ENCODE data around the gene BLM.
"Not testable (repeated sequence)": the region's sequence is repeated elsewhere in the genome, so short reads cannot be mapped to it uniquely, and the experiment has no call there.

The BLM gene

GRCh38 chr15:90685591-90686434 lies 31.3 kb upstream of the BLM start:
- no peak for DNase-seq (ENCODE audit: low spot score)
- TF ChIP-seq CTCF (IDR thresholded peaks at IDR 0.05; ENCODE audit: extremely low read depth, missing control alignments): no peak

DNA sequence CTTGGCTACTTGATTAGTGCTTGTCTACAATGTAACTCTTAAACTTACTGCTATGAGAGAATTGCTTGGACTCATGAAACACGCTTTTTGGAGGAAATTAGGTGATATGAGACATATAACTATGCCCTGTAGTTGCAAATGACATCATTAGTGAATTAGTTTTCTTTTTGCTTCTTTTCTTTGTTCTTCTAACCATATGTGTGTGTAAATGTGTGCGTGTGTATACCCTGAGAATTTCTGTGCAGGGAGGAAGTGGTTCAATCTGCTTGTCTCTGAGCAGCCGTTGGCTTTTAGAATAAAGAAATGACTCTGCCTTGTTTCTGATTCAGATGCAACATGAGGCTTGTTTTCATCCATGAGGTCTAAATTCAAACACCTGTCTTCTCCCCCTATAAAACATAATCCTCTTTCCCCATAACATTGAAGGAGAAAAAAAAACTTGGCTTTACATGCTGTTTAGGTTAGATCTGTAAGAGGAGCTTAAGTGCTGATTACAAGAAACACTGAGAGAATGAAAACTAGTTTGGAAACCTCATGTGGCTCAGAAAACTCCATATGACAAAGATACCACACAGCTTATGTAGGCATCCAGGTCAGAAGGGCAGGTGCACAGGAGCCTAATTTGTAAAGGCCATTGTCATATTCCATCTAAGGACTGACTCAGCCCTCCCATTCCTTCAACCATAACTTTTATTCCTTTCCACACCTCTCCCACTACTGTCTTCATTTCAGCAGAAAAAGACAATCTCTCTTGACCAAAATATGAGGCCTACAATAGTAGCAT lies 30.5 kb upstream of the BLM start:
- no peak for TF ChIP-seq CTCF (IDR thresholded peaks at IDR 0.05; ENCODE audit: extremely low read depth, missing control alignments)
- DNase-seq (ENCODE audit: low spot score): peak; percentile 60

GRCh38 chr15:90689326-90689961 lies 27.7 kb upstream of the BLM start:
- not testable (repeated sequence) for DNase-seq (ENCODE audit: low spot score)

- TF ChIP-seq CTCF (IDR thresholded peaks at IDR 0.05; ENCODE audit: extremely low read depth, missing control alignments): no peak
- DNase-seq (ENCODE audit: low spot score): no peak
These were observed 26.6 kb upstream of the BLM start for GRCh38 chr15:90690585-90690984.

DNA sequence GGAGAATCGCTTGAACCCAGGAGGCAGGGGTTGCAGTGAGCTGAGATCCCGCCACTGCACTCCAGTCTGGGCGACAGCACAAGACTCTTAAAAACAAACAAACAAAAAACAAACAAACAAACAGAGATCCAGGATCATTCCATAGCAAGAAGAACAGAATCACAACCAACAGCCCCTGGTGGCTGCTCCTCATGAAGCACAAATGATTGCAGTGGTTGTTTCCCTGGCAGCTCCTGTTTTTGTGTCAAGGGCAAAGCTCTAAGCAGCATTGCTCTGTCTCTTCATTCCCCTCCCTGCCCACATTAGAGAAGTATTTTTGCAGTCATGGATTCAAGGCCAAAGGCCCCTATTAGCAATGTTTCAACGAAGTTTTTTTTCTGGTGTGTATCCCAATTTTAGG lies 25.8 kb upstream of the BLM start:
- no peak for DNase-seq (ENCODE audit: low spot score)
- no peak for TF ChIP-seq CTCF (IDR thresholded peaks at IDR 0.05; ENCODE audit: extremely low read depth, missing control alignments)

DNA sequence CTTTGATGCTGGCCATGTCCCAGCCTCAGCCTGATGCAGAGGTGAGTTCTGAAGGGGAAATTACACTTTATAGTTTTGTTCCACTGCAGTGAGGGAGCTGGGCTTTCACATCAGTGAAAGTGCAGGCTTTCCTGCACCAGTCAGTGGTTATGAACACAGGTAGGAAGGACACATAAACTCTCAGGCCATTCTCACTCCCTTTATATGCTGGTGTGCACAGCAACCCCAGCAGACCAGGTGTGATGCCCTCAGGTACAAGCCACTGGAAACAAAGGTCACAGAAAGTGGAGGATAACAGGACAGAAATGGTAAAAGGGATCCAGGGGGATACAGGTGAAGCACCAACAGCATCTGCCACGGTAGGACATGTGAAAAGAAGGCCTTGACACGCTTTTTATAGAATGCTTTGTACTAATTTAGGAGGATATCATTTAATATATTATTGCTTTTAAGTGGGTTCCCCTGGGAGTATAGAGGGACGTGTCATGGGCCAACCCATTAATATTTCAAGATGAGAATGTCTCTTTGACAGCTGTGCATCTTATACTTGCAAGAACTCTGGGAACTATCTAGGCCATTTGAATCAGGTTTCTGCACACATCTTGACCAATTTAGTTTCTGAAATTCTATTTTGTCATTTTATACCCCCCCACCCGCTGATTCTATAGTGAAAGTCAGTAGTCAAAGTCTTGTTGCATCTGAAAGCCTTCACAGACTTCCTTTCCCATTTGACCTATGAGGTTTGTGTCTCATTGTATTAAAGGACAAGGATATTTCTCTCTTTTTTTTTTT lies 25.0 kb upstream of the BLM start:
- peak; percentile 52 for DNase-seq (ENCODE audit: low spot score)
- TF ChIP-seq CTCF (IDR thresholded peaks at IDR 0.05; ENCODE audit: extremely low read depth, missing control alignments): no peak

GRCh38 chr15:90694987-90695386 lies 22.2 kb upstream of the BLM start:
- no peak for TF ChIP-seq CTCF (IDR thresholded peaks at IDR 0.05; ENCODE audit: extremely low read depth, missing control alignments)
- DNase-seq (ENCODE audit: low spot score): no peak
